HepG2 (cell line): ENCODE results near the gene ABL2. TPM values are rescaled to one million over a fixed set of nuclear protein-coding genes. Genes with fewer than 3 reads are reported as not detected.
A peak's percentile ranks its signal among the peaks of the same experiment; 100 is the strongest.

Experiments used
- CREB1 ChIP-seq, 2 experiments: fragments of 450-650 bp in 1 of 2; IDR thresholded peaks; 2 replicates each; pipeline ENCODE4 v1.6.1; 2016 to 2017; ENCODE audit warnings: control low read depth in 1 of 2, mild to moderate bottlenecking in 1 of 2, missing compliant biosample characterization in 1 of 2, missing genetic modification characterization in 1 of 2
- FOXK1 ChIP-seq: sonication (generic); formaldehyde crosslinking; IDR thresholded peaks from 2 replicates; pipeline ENCODE4 v1.4.0; 2020; ENCODE audit warnings: low read depth, missing genetic modification reagents, borderline replicate concordance
- HDAC2 ChIP-seq: sonication (generic); formaldehyde crosslinking; IDR thresholded peaks from 2 replicates; pipeline ENCODE4 v1.4.0; 2020; ENCODE audit warnings: missing genetic modification reagents
- HOXA9 ChIP-seq: sonication (generic); formaldehyde crosslinking; IDR thresholded peaks from 2 replicates; pipeline ENCODE4 v1.8.1; 2022; ENCODE audit warnings: missing genetic modification reagents, mild to moderate bottlenecking, moderate library complexity, borderline replicate concordance
- ISL2 ChIP-seq: sonication (generic); formaldehyde crosslinking; IDR thresholded peaks from 2 replicates; pipeline ENCODE4 v1.5.0; 2020; ENCODE audit warnings: missing genetic modification reagents
- MEF2D ChIP-seq: sonication (generic); formaldehyde crosslinking; IDR thresholded peaks from 2 replicates; pipeline ENCODE4 v1.5.1; 2020; ENCODE audit warnings: mild to moderate bottlenecking, missing genetic modification reagents
- NFE2L1 ChIP-seq: sonication (generic); formaldehyde crosslinking; IDR thresholded peaks from 2 replicates; pipeline ENCODE4 v1.4.0; 2020; ENCODE audit warnings: missing genetic modification reagents, mild to moderate bottlenecking, borderline replicate concordance
- PATZ1 ChIP-seq: sonication (generic); formaldehyde crosslinking; IDR thresholded peaks from 2 replicates; pipeline ENCODE4 v1.4.0; 2020; ENCODE audit warnings: missing genetic modification reagents
- PLRG1 ChIP-seq: fragments of 450-650 bp; conservative IDR thresholded peaks from 2 replicates; pipeline ENCODE4 v1.6.1; 2016
- REL ChIP-seq: sonication (generic); formaldehyde crosslinking; conservative IDR thresholded peaks from 2 replicates; pipeline ENCODE4 v1.8.0; 2022; ENCODE audit warnings: mild to moderate bottlenecking, missing genetic modification reagents, moderate library complexity
- TFDP2 ChIP-seq: sonication (generic); formaldehyde crosslinking; IDR thresholded peaks from 2 replicates; pipeline ENCODE4 v1.4.0; 2020; ENCODE audit warnings: missing genetic modification reagents
- THRA ChIP-seq: sonication (generic); formaldehyde crosslinking; IDR thresholded peaks from 2 replicates; pipeline ENCODE4 v1.4.0; 2020; ENCODE audit warnings: missing genetic modification reagents, borderline replicate concordance
- USF2 ChIP-seq, 2 experiments: sonication (generic) in 1 of 2; formaldehyde crosslinking in 1 of 2; IDR thresholded peaks; 2 replicates each; pipeline versions ENCODE4 v1.5.1 to v1.6.1; 2011 to 2020; ENCODE audit warnings: borderline replicate concordance in 1 of 2, low read depth in 1 of 2, low read length in 1 of 2, mild to moderate bottlenecking in 1 of 2, missing genetic modification reagents in 1 of 2, moderate library complexity in 1 of 2
- ZBTB38 ChIP-seq: sonication (generic); formaldehyde crosslinking; IDR thresholded peaks from 2 replicates; pipeline ENCODE4 v1.5.1; 2020; ENCODE audit warnings: mild to moderate bottlenecking, missing genetic modification reagents
- ZFX ChIP-seq: sonication (generic); formaldehyde crosslinking; IDR thresholded peaks from 2 replicates; pipeline ENCODE4 v1.4.0; 2020; ENCODE audit warnings: mild to moderate bottlenecking, low read depth, missing genetic modification reagents, moderate library complexity
- ZMAT3 ChIP-seq: sonication (generic); formaldehyde crosslinking; conservative IDR thresholded peaks from 2 replicates; pipeline ENCODE4 v1.7.0; 2021; ENCODE audit warnings: missing genetic modification reagents
- ZNF101 ChIP-seq: sonication (generic); formaldehyde crosslinking; IDR thresholded peaks from 2 replicates; pipeline ENCODE4 v1.4.0; 2020; ENCODE audit warnings: mild to moderate bottlenecking, low read depth, missing genetic modification reagents, borderline replicate concordance
- ZNF138 ChIP-seq: sonication (generic); formaldehyde crosslinking; IDR thresholded peaks from 2 replicates; pipeline ENCODE4 v1.5.0; 2020; ENCODE audit warnings: mild to moderate bottlenecking, low read depth, missing genetic modification reagents
- ZNF232 ChIP-seq: sonication (generic); formaldehyde crosslinking; IDR thresholded peaks from 2 replicates; pipeline ENCODE4 v1.4.0; 2020; ENCODE audit warnings: missing genetic modification reagents, borderline replicate concordance
- ZNF543 ChIP-seq: sonication (generic); formaldehyde crosslinking; IDR thresholded peaks from 2 replicates; pipeline ENCODE4 v1.4.0; 2020; ENCODE audit warnings: mild to moderate bottlenecking, missing genetic modification reagents
- ZNF619 ChIP-seq: sonication (generic); formaldehyde crosslinking; IDR thresholded peaks from 2 replicates; pipeline ENCODE4 v1.4.0; 2020; ENCODE audit warnings: mild to moderate bottlenecking, missing genetic modification reagents
- ZSCAN29 ChIP-seq: sonication (generic); formaldehyde crosslinking; conservative IDR thresholded peaks from 2 replicates; pipeline ENCODE4 v1.4.0; 2020; ENCODE audit warnings: mild to moderate bottlenecking, missing genetic modification reagents
- polyA plus RNA-seq, 8 experiments: library from polyadenylated mRNA; depleted of rRNA in 3 of 8; stranded (reverse) in 7 of 8; unstranded in 1 of 8; fragments of >200 nt; fragmentation: Illumina TruSeq in 4 of 8; extraction: Trizol in 4 of 8; gene quantifications; 2 replicates each; pipeline versions ENCODE4 v1.2.1 to v1.2.3, GENCODE V29; 2011 to 2016; ENCODE audit warnings: low read depth in 4 of 8, missing spikeins in 1 of 8, mixed read lengths in 1 of 8; ENCODE audit not compliant: insufficient read depth in 1 of 8
- total RNA-seq, 5 experiments: library from RNA; depleted of rRNA; stranded (reverse); fragments of >200 nt; fragmentation: Illumina TruSeq; extraction: Trizol; gene quantifications; 2 replicates each; pipeline ENCODE4 v1.2.3, GENCODE V29; 2016; ENCODE audit warnings: low read depth in 1 of 5

Gene ABL2
- total and polyA plus RNA-seq, 2 of the 13 experiments (the other 11 are each of a cell fraction or from before 2014, with no cell fraction given), result 5.8 to 6.0 TPM

GRCh38 chr1:179082333-179082998 is 147.0 kb downstream of the ABL2 start (continued):
- TF ChIP-seq USF2 (IDR thresholded peaks at IDR 0.05; ENCODE audit: low read depth, low read length) (0 out of 2 replicates have a peak, but pooled peaks have one; percentile 19), USF2 (CRISPR knock-in tag; IDR thresholded peaks at IDR 0.05; ENCODE audit: borderline replicate concordance) (no peak), THRA (CRISPR knock-in tag) (no peak), MEF2D (CRISPR knock-in tag) (peak; percentile 75), ZBTB38 (CRISPR knock-in tag) (peak; percentile 11; the same call in 1 of the 2 replicates), CREB1 (IDR thresholded peaks at IDR 0.05) (no peak), CREB1 (CRISPR knock-in tag; IDR thresholded peaks at IDR 0.05) (no peak), ZNF543 (CRISPR knock-in tag) (peak; percentile 94), ZFX (no peak), ZNF138 (CRISPR knock-in tag) (peak; percentile 22; the same call in 1 of the 2 replicates), PLRG1 (no peak), PATZ1 (no peak), HOXA9 (CRISPR knock-in tag) (0 out of 2 replicates have a peak, but pooled peaks have one; percentile 26), HDAC2 (no peak), REL (CRISPR knock-in tag) (no peak), FOXK1 (CRISPR knock-in tag) (no peak), NFE2L1 (CRISPR knock-in tag) (0 out of 2 replicates have a peak, but pooled peaks have one; percentile 19), TFDP2 (0 out of 2 replicates have a peak, but pooled peaks have one; percentile 22), ZNF232 (CRISPR knock-in tag) (0 out of 2 replicates have a peak, but pooled peaks have one; percentile 42), ZSCAN29 (0 out of 2 replicates have a peak, but pooled peaks have one; percentile 40), ZNF101 (CRISPR knock-in tag) (no peak), ZNF619 (no peak), ZMAT3 (no peak), ISL2 (CRISPR knock-in tag) (no peak)
